Liver (tissue), 9 donors: ENCODE measurements around the gene PPFIA2. TPM values are rescaled to one million over a fixed set of nuclear protein-coding genes. Genes with fewer than 3 reads are reported as not detected.

Source experiments
- DNase-seq: peaks from one replicate; pipeline ENCODE4 v3.0.0-alpha.2; 2017; ENCODE audit warnings: low spot score
- H3K27ac ChIP-seq, 2 donors: one replicate each; pipeline ENCODE4 v1.7.0; 2013; ENCODE audit warnings: inconsistent platforms in 2 of 2, low read length in 2 of 2, control low read depth in 1 of 2, low read depth in 1 of 2, mild to moderate bottlenecking in 1 of 2
- H3K27me3 ChIP-seq, 4 donors: one replicate each; pipeline versions ENCODE4 v1.6.1 to v1.7.0; 2013; ENCODE audit warnings: low read length in 3 of 4, inconsistent platforms in 1 of 4, mild to moderate bottlenecking in 1 of 4, moderate library complexity in 1 of 4; ENCODE audit not compliant: control insufficient read depth in 4 of 4, insufficient read depth in 4 of 4
- H3K36me3 ChIP-seq, 4 donors: one replicate each; pipeline versions ENCODE4 v1.6.1 to v1.7.0; 2013; ENCODE audit warnings: low read length in 3 of 4, mild to moderate bottlenecking in 3 of 4, low read depth in 1 of 4, moderate library complexity in 1 of 4; ENCODE audit not compliant: control insufficient read depth in 4 of 4, insufficient read depth in 3 of 4
- H3K4me1 ChIP-seq, 4 donors: one replicate each; pipeline versions ENCODE4 v1.6.1 to v1.7.0; 2013; ENCODE audit warnings: low read length in 3 of 4, mild to moderate bottlenecking in 3 of 4, moderate library complexity in 1 of 4; ENCODE audit not compliant: control insufficient read depth in 4 of 4, insufficient read depth in 4 of 4
- H3K4me3 ChIP-seq, 3 donors: one replicate each; pipeline versions ENCODE4 v1.6.1 to v1.7.0; 2013; ENCODE audit warnings: low read length in 3 of 3, control low read depth in 1 of 3, low read depth in 1 of 3, mild to moderate bottlenecking in 1 of 3
- H3K9ac ChIP-seq, 2 donors: one replicate each; pipeline ENCODE4 v1.7.0; 2013; ENCODE audit warnings: low read length in 2 of 2, mild to moderate bottlenecking in 2 of 2, moderate library complexity in 2 of 2, control low read depth in 1 of 2, low read depth in 1 of 2
- H3K9me3 ChIP-seq, 4 donors: one replicate each; pipeline versions ENCODE4 v1.6.1 to v1.7.0; 2013; ENCODE audit warnings: low read length in 3 of 4; ENCODE audit not compliant: control insufficient read depth in 4 of 4
- FOXA2 ChIP-seq: IDR thresholded peaks from 2 replicates; pipeline ENCODE4 v1.6.1; 2016; ENCODE audit warnings: antibody characterized with exemption
- GABPA ChIP-seq, 2 donors: IDR thresholded peaks in 1 of 2; conservative IDR thresholded peaks in 1 of 2; 2 replicates each; pipeline ENCODE4 v1.6.1; 2016; ENCODE audit warnings: antibody characterized with exemption in 2 of 2, mild to moderate bottlenecking in 1 of 2, moderate library complexity in 1 of 2
- HNF4A ChIP-seq, 2 donors: conservative IDR thresholded peaks; 2 replicates each; pipeline ENCODE4 v1.6.1; 2016; ENCODE audit warnings: antibody characterized with exemption in 2 of 2, mild to moderate bottlenecking in 2 of 2
- JUND ChIP-seq, 2 donors: IDR thresholded peaks; 2 replicates each; pipeline ENCODE4 v1.6.1; 2016; ENCODE audit warnings: antibody characterized with exemption in 2 of 2
- RXRA ChIP-seq, 2 donors: IDR thresholded peaks; 2 replicates each; pipeline ENCODE4 v1.6.1; 2017 to 2018; ENCODE audit warnings: antibody characterized with exemption in 2 of 2, mild to moderate bottlenecking in 1 of 2
- SP1 ChIP-seq: IDR thresholded peaks from 2 replicates; pipeline ENCODE4 v1.6.1; 2018; ENCODE audit warnings: antibody characterized with exemption, mild to moderate bottlenecking
- YY1 ChIP-seq: IDR thresholded peaks from 2 replicates; pipeline ENCODE4 v1.6.1; 2016; ENCODE audit warnings: antibody characterized with exemption, mild to moderate bottlenecking
- WGBS: extraction: QIAGEN DNeasy Blood & Tissue Kit; methylation state at CpG from one replicate; pipeline ENCODE4 v1.1.7; 2013; 5-methylcytosine and 5-hydroxymethylcytosine counted together
- polyA plus RNA-seq, 2 donors: library from polyadenylated mRNA; stranded (reverse) in 1 of 2; unstranded in 1 of 2; fragments of 200-250 nt in 1 of 2; fragments of >200 nt in 1 of 2; fragmentation: Nextera tagmentation in 1 of 2; extraction: Ambion mirVana in 1 of 2; gene quantifications; one replicate each; pipeline versions ENCODE4 v1.2.1 to v1.2.3, GENCODE V29; 2013 to 2015
- total RNA-seq, 2 donors: library from RNA; depleted of rRNA; stranded (reverse); fragments of >200 nt; gene quantifications; one replicate each; pipeline ENCODE4 v1.2.3, GENCODE V29; 2014
- TF ChIP-seq, protein P1 (sequence below): IDR thresholded peaks from 2 replicates; pipeline ENCODE4 v1.6.1; 2016; ENCODE audit warnings: antibody characterized with exemption, mild to moderate bottlenecking
- TF ChIP-seq, protein P2 (sequence below): IDR thresholded peaks from 2 replicates; pipeline ENCODE4 v1.6.1; 2016; ENCODE audit warnings: antibody characterized with exemption
- TF ChIP-seq, protein P3 (sequence below): fragments of 150-350 bp; IDR thresholded peaks from 2 replicates; pipeline ENCODE4 v1.5.1; 2017; ENCODE audit warnings: improper control_type of control experiment, low read depth, low read length; ENCODE audit not compliant: missing input control
- TF ChIP-seq, protein P4 (sequence below): IDR thresholded peaks from 2 replicates; pipeline ENCODE4 v1.6.1; 2016; ENCODE audit warnings: antibody characterized with exemption
- TF ChIP-seq, protein P5 (sequence below): IDR thresholded peaks from 2 replicates; pipeline ENCODE4 v1.6.1; 2016; ENCODE audit warnings: antibody characterized with exemption
- donor health status: healthy.
- donor health status: healthy.
- donor health status: healthy.
- donor health status: healthy.
- donor health status: healthy.

PPFIA2 gene
- total and polyA plus RNA-seq, 4 donors = 0.05 to 0.50 (median 0.22) TPM; not detected in 1

DNA sequence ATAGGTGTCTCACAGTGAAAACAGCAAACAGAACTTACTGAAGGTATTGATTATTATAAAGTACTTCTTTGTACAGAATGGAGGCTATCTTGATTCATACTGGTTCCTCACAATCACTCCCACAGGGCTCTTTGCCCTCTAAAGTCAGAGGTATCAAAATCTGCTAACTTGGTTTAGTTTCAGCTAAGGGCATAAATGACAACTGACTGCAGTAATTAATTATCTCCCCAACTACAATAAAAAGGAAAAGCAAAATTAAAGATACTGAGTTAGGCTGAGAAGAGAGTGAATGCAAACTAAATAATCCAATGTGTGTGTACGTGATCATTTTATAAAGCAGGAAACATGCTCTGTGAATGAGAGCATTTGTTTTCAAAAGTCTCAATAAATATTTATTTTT, 342.6 kb downstream of the PPFIA2 start:
- WGBS = 82% methylated on average over 1 of the region's 1 CpG
- Histone ChIP-seq H3K9me3 (peaks cover 0 to 4% (median under 1%) of the 10 kb centered on the region in 4 donors), H3K36me3 (no peaks in the 10 kb centered on the region), H3K27me3 (no peaks in the 10 kb centered on the region), H3K9ac (no peak overlapping the region), H3K27ac (no peak overlapping the region), H3K4me3 (no peak overlapping the region), H3K4me1 (no peaks in the 10 kb centered on the region)
- DNase-seq = no peak
- TF ChIP-seq, protein P1, sequence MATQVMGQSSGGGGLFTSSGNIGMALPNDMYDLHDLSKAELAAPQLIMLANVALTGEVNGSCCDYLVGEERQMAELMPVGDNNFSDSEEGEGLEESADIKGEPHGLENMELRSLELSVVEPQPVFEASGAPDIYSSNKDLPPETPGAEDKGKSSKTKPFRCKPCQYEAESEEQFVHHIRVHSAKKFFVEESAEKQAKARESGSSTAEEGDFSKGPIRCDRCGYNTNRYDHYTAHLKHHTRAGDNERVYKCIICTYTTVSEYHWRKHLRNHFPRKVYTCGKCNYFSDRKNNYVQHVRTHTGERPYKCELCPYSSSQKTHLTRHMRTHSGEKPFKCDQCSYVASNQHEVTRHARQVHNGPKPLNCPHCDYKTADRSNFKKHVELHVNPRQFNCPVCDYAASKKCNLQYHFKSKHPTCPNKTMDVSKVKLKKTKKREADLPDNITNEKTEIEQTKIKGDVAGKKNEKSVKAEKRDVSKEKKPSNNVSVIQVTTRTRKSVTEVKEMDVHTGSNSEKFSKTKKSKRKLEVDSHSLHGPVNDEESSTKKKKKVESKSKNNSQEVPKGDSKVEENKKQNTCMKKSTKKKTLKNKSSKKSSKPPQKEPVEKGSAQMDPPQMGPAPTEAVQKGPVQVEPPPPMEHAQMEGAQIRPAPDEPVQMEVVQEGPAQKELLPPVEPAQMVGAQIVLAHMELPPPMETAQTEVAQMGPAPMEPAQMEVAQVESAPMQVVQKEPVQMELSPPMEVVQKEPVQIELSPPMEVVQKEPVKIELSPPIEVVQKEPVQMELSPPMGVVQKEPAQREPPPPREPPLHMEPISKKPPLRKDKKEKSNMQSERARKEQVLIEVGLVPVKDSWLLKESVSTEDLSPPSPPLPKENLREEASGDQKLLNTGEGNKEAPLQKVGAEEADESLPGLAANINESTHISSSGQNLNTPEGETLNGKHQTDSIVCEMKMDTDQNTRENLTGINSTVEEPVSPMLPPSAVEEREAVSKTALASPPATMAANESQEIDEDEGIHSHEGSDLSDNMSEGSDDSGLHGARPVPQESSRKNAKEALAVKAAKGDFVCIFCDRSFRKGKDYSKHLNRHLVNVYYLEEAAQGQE = no peak
- TF ChIP-seq, protein P2, sequence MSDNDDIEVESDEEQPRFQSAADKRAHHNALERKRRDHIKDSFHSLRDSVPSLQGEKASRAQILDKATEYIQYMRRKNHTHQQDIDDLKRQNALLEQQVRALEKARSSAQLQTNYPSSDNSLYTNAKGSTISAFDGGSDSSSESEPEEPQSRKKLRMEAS = no peak
- TF ChIP-seq JUND (IDR thresholded peaks at IDR 0.05) (no peak), YY1 (no peak), GABPA (IDR thresholded peaks at IDR 0.05 in 1 of 2, conservative IDR thresholded peaks at IDR 0.05 in 1 of 2) (no peak), HNF4A (conservative IDR thresholded peaks at IDR 0.05) (no peak)
- TF ChIP-seq, protein P3, sequence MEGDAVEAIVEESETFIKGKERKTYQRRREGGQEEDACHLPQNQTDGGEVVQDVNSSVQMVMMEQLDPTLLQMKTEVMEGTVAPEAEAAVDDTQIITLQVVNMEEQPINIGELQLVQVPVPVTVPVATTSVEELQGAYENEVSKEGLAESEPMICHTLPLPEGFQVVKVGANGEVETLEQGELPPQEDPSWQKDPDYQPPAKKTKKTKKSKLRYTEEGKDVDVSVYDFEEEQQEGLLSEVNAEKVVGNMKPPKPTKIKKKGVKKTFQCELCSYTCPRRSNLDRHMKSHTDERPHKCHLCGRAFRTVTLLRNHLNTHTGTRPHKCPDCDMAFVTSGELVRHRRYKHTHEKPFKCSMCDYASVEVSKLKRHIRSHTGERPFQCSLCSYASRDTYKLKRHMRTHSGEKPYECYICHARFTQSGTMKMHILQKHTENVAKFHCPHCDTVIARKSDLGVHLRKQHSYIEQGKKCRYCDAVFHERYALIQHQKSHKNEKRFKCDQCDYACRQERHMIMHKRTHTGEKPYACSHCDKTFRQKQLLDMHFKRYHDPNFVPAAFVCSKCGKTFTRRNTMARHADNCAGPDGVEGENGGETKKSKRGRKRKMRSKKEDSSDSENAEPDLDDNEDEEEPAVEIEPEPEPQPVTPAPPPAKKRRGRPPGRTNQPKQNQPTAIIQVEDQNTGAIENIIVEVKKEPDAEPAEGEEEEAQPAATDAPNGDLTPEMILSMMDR = no peak
- TF ChIP-seq, protein P4, sequence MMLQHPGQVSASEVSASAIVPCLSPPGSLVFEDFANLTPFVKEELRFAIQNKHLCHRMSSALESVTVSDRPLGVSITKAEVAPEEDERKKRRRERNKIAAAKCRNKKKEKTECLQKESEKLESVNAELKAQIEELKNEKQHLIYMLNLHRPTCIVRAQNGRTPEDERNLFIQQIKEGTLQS = no peak

DNA sequence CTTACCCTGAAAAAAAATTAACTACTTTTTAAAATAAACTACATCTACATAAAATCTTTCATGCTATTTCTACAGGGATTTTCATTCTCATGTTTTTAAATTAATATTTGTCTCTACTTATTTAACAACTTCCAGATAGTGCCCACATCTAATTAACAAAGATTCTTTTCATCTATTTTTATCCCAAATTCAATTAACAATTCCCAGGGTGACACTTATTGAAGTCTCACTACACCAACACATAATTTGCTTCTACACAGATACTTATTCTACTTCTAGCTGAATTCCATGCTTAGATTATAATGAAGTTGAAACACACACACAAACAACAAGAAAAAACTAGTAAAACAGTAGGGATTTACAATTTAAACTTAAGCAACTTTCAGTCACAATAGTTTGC, 344.7 kb downstream of the PPFIA2 start:
- Histone ChIP-seq H3K4me1 (no peaks in the 10 kb centered on the region), H3K27me3 (no peaks in the 10 kb centered on the region), H3K9me3 (peaks cover 0 to 5% (median 0%) of the 10 kb centered on the region in 4 donors), H3K27ac (no peak overlapping the region), H3K4me3 (no peak overlapping the region), H3K36me3 (no peaks in the 10 kb centered on the region), H3K9ac (no peak overlapping the region)
- DNase-seq = no peak
- TF ChIP-seq JUND (IDR thresholded peaks at IDR 0.05) (no peak), SP1 (no peak), YY1 (no peak), RXRA (IDR thresholded peaks at IDR 0.05) (no peak), FOXA2 (no peak)
- TF ChIP-seq, protein P2 = no peak
- TF ChIP-seq, protein P3 = no peak
- TF ChIP-seq, protein P5, sequence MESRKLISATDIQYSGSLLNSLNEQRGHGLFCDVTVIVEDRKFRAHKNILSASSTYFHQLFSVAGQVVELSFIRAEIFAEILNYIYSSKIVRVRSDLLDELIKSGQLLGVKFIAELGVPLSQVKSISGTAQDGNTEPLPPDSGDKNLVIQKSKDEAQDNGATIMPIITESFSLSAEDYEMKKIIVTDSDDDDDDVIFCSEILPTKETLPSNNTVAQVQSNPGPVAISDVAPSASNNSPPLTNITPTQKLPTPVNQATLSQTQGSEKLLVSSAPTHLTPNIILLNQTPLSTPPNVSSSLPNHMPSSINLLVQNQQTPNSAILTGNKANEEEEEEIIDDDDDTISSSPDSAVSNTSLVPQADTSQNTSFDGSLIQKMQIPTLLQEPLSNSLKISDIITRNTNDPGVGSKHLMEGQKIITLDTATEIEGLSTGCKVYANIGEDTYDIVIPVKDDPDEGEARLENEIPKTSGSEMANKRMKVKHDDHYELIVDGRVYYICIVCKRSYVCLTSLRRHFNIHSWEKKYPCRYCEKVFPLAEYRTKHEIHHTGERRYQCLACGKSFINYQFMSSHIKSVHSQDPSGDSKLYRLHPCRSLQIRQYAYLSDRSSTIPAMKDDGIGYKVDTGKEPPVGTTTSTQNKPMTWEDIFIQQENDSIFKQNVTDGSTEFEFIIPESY = no peak
